Activated T-helper 1 cell treated with anti-CD3 and anti-CD28 coated beads, Interleukin-12 subunit alpha, Interleukin-12 subunit beta, Interleukin-2, Interleukin-4 antibody, amounts not matched to agents 30 ng/mL and 10 ng/mL and 1 ng/mL, durations not matched to agents 14 hours and 24 hours and 36 hours (primary cell): ENCODE measurements around the gene NTRK3. TPM values are rescaled to one million over a fixed set of nuclear protein-coding genes. Genes with fewer than 3 reads are reported as not detected.

Experiments used
- DNase-seq: peaks from one replicate; pipeline ENCODE4 v3.0.0; 2021; ENCODE audit warnings: low spot score
- H3K27ac Mint-ChIP-seq: one replicate; pipeline ENCODE4 v1.8.0; 2021; ENCODE audit warnings: mild to moderate bottlenecking, mixed read lengths
- H3K27me3 Mint-ChIP-seq: one replicate; pipeline ENCODE4 v1.8.0; 2022; ENCODE audit warnings: mild to moderate bottlenecking, moderate library complexity, mixed read lengths; ENCODE audit not compliant: insufficient read depth
- H3K36me3 Mint-ChIP-seq: one replicate; pipeline ENCODE4 v1.8.0; 2021; ENCODE audit warnings: low read depth, mixed read lengths
- H3K4me1 Mint-ChIP-seq: one replicate; pipeline ENCODE4 v1.8.0; 2021; ENCODE audit warnings: low read depth, mixed read lengths
- H3K4me3 Mint-ChIP-seq: one replicate; pipeline ENCODE4 v1.8.0; 2021; ENCODE audit warnings: mild to moderate bottlenecking, moderate library complexity, mixed read lengths
- H3K9me3 Mint-ChIP-seq: one replicate; pipeline ENCODE4 v1.8.0; 2021; ENCODE audit warnings: mixed read lengths
- intact Hi-C: fragments of 100-400 bp; cut with micrococcal nuclease; formaldehyde crosslinking; loops from one replicate; pipeline ENCODE4 v1.15.1; 2024
- total RNA-seq: library from RNA; stranded (reverse); gene quantifications from 2 replicates; pipeline ENCODE4 v1.2.3, GENCODE V29; 2022

Gene NTRK3
- total RNA-seq, 1 donor from 2014 or later: 0.29 TPM

DNA sequence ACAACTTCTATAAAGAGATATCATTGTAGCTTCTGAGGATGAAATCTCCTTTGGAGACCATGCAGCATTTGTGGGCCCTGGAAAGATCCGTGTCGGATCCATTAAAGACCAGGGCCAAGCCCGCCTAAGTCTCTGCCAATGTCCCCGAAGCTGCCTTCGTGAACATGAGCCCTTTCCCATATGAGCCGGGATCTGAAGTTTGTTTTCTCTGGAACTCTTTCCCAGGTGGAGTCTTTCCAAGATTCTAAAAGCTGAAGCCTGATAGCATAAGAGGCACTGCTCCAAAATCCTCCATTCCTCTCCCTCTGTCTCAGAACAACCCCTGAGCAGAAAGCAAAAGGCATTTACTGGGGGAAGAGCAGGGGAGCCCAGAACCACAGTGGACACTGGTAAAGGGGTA lies 274.6 kb downstream of the NTRK3 start:
- no peak overlapping the region for H3K4me3 Mint-ChIP-seq
- no peak for DNase-seq
- H3K27ac Mint-ChIP-seq: no peak overlapping the region
- H3K27me3 Mint-ChIP-seq: no peaks in the 10 kb centered on the region
- intact Hi-C loops: no loop called here
- no peaks in the 10 kb centered on the region for H3K36me3 Mint-ChIP-seq
- H3K4me1 Mint-ChIP-seq: no peaks in the 10 kb centered on the region
- H3K9me3 Mint-ChIP-seq: no peaks in the 10 kb centered on the region

DNA sequence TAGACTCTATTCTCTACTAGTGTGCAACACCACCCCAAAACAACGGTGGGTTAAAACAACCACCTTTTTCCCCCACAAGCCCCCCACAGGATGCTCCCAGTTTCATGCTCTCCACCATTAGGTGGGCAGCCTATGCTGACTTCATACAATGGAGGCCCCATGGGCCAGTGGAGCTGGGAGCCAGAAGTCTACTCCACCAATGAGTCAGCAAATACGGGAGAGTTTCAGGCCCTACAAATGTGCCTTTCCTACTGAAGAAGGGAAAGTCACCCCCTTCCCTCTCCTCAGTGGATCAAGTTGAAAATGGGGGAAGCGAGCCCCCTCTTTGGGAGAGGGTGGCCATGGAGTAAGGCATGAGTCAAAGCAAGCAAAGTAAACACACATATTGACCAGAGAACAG lies 278.6 kb downstream of the NTRK3 start:
- H3K4me1 Mint-ChIP-seq: no peaks in the 10 kb centered on the region
- intact Hi-C loops: no loop called here
- no peaks in the 10 kb centered on the region for H3K9me3 Mint-ChIP-seq
- H3K27me3 Mint-ChIP-seq: no peaks in the 10 kb centered on the region
- no peak for DNase-seq
- no peak overlapping the region for H3K4me3 Mint-ChIP-seq
- no peak overlapping the region for H3K27ac Mint-ChIP-seq
- H3K36me3 Mint-ChIP-seq: no peaks in the 10 kb centered on the region

DNA sequence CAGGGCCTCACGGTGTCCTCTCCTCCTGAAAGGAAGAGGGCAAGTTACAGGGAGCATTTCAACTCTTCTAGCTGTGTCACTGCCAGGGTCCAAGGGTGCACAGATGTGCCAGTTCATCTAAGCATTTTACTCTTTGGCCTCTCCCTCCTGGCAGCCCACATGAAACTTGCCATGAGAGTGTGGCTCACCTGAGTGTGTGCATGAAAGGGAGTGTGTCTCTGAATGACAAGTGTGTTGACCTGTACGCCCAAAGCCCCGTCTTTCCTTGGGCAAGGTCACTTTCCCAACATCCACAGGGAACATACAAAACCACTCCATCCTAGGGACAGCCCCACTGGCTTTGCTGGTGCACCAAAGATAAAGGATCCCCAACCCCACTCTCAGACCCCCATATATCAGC lies 280.0 kb downstream of the NTRK3 start:
- H3K36me3 Mint-ChIP-seq: no peaks in the 10 kb centered on the region

DNA sequence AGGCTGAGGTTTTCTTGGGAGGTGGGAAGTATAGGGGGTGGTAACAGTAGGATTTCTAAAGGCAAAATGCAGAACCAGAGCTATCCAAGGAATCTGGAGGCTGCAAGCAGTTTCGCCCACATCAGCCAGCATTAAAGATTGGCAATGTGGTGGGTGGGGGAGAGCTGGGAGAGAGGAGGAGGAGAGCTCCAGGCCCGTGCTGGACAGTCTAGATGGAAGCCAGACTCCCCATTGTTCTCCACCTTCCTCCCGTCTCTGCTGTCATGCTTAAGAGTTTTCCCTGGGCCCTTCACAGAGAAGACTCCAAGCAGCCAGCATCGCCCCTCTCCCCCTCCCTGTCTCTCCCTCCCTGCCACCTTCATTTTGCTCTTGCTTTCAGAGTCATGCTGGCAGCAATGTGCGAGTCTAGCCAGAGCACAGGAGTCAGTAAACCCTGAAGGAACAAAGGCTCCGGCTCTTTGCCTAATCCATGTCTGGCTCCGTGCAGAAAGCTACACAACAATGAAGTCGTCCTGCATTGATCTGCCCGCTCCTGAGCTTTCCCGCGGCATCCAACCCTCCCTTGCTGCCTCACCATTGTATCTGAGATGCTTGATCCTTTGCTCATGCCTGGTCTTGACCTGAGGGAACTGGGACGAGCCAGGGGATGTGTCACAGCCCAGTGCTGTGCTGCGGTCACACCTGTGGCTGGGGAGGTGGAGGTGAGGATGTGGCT lies 282.9 kb downstream of the NTRK3 start:
- DNase-seq: no peak
- Mint-ChIP-seq H3K27me3 (no peaks in the 10 kb centered on the region), H3K4me3 (no peak overlapping the region), H3K36me3 (no peaks in the 10 kb centered on the region), H3K27ac (no peak overlapping the region), H3K9me3 (no peaks in the 10 kb centered on the region), H3K4me1 (no peaks in the 10 kb centered on the region)
- intact Hi-C loops: no loop called here

More for the DNA sequence above, 280.0 kb downstream of the NTRK3 start:
- Mint-ChIP-seq H3K4me1 (no peaks in the 10 kb centered on the region), H3K9me3 (no peaks in the 10 kb centered on the region), H3K27me3 (no peaks in the 10 kb centered on the region), H3K27ac (no peak overlapping the region), H3K4me3 (no peak overlapping the region)
- no peak for DNase-seq
- intact Hi-C loops: no loop called here

DNA sequence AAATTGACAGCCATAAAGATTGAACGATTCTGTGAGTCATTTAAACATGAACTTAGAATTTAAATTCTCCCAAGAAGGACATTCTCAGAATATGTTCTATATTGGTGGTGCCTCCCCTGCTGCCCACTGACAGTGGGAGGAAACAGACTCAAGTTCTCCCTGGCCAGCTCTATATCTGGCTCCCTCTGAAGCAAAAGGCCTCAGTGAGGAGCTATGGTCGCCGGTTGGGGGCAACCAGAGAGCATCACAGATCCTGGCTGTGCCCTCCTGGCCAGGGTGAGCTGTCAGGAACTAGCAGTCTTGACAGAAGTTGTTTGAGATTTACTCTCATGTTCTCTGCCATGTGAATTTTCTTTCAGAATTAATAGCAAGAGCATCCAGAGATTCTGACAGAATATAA lies 285.5 kb downstream of the NTRK3 start:
- Mint-ChIP-seq H3K4me3 (no peak overlapping the region), H3K4me1 (no peaks in the 10 kb centered on the region), H3K36me3 (no peaks in the 10 kb centered on the region), H3K9me3 (no peaks in the 10 kb centered on the region), H3K27me3 (no peaks in the 10 kb centered on the region), H3K27ac (no peak overlapping the region)
- DNase-seq: no peak
- intact Hi-C loops: no loop called here

DNA sequence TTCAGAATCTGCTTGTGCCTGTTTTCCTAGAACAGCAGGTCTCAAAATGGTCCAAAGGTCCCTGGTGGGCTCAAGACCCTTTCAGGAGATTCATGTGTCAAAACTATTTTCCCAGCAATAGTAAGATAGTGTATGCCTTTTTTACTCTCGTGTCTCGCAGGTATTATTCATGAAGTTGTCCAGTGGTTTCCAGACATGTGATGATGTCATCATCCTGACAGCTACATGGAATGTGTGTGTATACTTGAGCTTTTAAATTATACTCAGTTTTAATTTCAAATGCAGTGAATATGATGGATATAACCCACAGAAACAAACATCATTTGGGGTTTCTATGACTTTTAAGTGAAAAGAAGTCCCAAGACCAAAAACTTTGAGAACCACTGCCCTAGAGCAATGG lies 288.6 kb downstream of the NTRK3 start:
- Mint-ChIP-seq H3K36me3 (no peaks in the 10 kb centered on the region), H3K27ac (no peak overlapping the region), H3K27me3 (no peaks in the 10 kb centered on the region), H3K4me3 (no peak overlapping the region), H3K9me3 (no peaks in the 10 kb centered on the region), H3K4me1 (no peaks in the 10 kb centered on the region)
- DNase-seq: no peak
- intact Hi-C loops: no loop called here

DNA sequence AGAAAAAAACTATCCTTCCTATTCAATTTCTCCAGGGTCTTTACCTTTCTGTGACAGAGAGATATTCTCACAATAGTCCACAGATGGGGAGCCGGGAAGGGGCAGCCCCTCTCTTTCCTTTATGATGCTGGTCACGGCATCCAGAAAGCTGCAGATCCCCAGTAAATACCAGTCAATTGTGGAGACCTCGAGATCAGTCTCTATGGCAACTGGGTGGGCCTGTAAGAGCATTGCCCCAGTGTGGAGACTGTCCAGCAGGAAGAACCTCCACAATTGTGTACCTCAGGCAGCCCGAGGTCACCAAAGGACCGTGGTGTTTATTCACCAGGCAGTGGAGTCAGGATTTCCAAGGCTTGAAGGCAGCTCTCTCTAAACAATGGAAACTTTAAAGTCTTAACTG lies 291.2 kb downstream of the NTRK3 start:
- H3K4me3 Mint-ChIP-seq: no peak overlapping the region
- peaks cover 2% of the 10 kb centered on the region for H3K27me3 Mint-ChIP-seq
- H3K4me1 Mint-ChIP-seq: no peaks in the 10 kb centered on the region
- no peaks in the 10 kb centered on the region for H3K36me3 Mint-ChIP-seq
- DNase-seq: no peak
- no peak overlapping the region for H3K27ac Mint-ChIP-seq
- intact Hi-C loops: no loop called here
- H3K9me3 Mint-ChIP-seq: no peaks in the 10 kb centered on the region

DNA sequence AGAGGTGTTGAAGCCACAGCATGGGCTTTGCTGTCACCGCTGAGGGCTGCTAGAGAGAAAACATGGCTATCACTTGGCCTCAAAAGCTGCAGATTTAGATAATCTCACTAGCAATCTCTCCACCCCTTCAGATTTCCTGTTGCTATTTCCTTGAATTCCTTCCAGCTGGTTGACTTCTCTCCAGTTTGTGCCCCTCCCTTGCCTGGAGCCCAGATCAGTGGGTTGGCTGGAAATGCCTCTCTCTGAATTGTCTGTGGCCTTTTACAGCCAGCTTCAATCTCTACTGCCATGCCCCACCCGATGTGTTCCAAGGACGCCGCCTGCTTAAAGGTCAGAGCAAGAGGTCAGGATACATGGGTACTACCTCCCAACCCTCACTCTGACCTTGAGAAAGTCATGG lies 294.1 kb downstream of the NTRK3 start:
- no peaks in the 10 kb centered on the region for H3K36me3 Mint-ChIP-seq
- no peak for DNase-seq
- intact Hi-C loops: no loop called here
- peaks cover 2% of the 10 kb centered on the region for H3K27me3 Mint-ChIP-seq
- no peaks in the 10 kb centered on the region for H3K4me1 Mint-ChIP-seq
- no peak overlapping the region for H3K4me3 Mint-ChIP-seq
- no peaks in the 10 kb centered on the region for H3K9me3 Mint-ChIP-seq
- H3K27ac Mint-ChIP-seq: no peak overlapping the region

DNA sequence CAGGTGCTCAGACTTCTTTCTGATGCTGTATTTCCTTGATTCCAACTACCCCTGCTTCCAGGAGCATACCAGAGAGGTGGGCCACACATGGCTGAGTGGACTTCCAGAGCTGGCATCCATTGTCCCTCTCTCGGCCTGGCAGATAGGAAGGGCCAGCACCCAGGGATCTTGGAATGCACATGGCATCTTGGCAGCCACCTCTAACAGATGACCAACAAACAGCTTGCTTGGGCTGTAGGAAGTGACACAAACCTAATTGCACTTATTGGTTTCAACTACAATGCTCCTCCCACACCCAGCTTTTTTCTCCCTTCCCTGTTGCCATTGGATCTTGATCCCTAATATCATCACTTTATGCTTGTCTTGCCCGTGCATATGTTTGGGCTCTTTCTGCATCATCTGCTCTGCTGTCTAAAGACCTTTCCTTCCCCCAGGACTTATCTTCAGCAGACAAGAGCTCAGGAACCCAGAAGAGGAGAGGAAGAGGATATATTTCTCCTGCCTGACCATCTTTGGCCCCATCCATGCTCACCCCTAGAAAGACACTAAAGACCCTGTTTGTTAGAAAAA lies 294.6 kb downstream of the NTRK3 start:
- Mint-ChIP-seq H3K4me1 (no peaks in the 10 kb centered on the region), H3K9me3 (no peaks in the 10 kb centered on the region), H3K27me3 (peaks cover 2% of the 10 kb centered on the region), H3K36me3 (no peaks in the 10 kb centered on the region), H3K4me3 (no peak overlapping the region), H3K27ac (no peak overlapping the region)
- DNase-seq: no peak
- intact Hi-C loops: no loop called here

DNA sequence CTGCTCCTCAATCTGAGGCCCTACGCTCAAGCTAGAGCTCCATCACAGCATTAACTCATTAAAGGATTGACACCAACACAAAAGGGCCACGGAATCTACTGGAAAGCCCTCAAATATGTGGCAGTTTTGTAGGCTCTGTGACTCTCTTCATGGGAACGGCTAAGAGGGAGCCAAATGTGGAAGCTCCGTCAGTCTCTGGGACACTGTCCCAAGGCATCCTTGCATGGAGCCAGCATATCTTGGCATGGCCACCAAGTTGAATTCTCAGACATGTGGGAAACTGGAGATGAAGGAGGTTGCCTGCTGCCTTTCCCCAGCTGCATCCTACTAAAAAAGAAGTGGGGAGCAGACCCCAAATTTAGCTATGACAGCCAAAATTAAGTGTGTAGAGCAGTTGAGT lies 296.9 kb downstream of the NTRK3 start:
- Mint-ChIP-seq H3K27ac (no peak overlapping the region), H3K9me3 (no peaks in the 10 kb centered on the region), H3K27me3 (peaks cover 3% of the 10 kb centered on the region), H3K36me3 (no peaks in the 10 kb centered on the region), H3K4me1 (no peaks in the 10 kb centered on the region), H3K4me3 (no peak overlapping the region)
- intact Hi-C loops: no loop called here
- DNase-seq: no peak

DNA sequence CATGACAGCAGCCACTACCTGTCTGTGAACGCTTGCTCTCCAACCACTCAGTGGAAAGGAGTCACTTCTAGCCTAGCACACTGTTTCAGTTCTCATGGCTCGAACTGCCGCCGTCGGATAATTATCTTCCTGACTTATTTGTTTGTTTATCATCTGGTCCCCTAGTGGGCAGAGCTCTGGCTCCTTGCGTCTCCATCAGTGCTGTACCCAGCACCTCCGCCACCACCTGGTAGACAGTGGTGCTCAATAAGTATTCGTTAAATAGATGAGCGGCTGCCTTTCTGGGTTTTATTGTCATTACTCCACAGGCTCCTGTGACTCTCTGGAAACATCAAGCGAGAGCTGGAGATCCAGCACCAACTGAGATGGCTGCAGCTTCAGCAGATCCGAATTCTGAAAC lies 297.5 kb downstream of the NTRK3 start:
- Mint-ChIP-seq H3K27me3 (peaks cover 3% of the 10 kb centered on the region), H3K27ac (no peak overlapping the region), H3K9me3 (no peaks in the 10 kb centered on the region), H3K4me3 (no peak overlapping the region), H3K36me3 (no peaks in the 10 kb centered on the region), H3K4me1 (no peaks in the 10 kb centered on the region)
- DNase-seq: no peak
- intact Hi-C loops: no loop called here

DNA sequence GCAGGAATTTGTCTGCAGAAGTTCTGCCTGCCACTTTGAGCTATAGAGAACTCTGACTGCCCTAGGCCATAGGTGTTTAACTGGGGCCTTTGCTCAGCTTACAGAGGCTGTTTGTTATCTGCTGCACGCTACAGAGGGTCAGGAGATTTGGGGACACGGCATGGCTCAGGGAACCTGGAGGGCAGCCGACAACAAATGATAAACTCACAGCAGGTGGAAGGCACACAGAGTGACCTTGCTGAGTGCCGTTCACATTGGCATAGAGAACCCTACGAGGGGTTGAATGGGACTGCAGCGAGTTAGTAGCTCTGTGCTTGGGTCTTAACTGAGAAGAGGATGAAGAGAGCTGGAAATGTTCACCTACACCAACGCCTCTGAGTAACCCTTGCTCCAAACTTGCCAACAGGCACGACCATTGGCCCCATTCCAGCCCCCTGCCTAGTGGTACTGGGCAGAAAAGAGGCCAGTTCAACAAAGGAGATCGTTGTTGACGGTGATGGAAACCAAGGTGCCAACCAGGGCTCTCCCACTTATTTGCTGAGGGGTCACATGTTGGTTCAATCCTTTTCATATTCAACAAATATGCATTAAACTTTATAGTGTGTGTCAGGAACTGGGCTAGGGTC lies 301.1 kb downstream of the NTRK3 start:
- Mint-ChIP-seq H3K9me3 (no peaks in the 10 kb centered on the region), H3K36me3 (no peaks in the 10 kb centered on the region), H3K4me1 (no peaks in the 10 kb centered on the region), H3K4me3 (no peak overlapping the region), H3K27ac (no peak overlapping the region), H3K27me3 (peaks cover 1% of the 10 kb centered on the region)
- no peak for DNase-seq
- intact Hi-C loops: no loop called here

DNA sequence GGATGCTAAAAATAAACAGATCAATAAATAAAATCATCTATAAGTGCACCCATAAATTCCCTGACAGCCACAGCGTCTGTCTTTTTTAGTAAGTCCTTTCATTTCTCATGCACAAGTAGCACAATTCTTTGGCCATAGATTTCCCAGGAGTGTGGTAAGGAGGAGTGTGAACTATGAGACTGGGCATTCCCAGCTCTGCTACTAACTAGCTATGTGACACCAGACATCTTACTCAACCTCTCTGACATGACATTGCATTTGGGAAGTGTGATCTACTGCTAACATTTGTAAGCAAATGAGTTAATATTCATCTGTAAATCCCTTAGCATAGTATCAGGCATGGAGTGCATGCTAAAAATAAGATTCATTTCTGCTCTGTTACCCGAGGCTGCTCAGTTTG lies 301.7 kb downstream of the NTRK3 start:
- Mint-ChIP-seq H3K9me3 (no peaks in the 10 kb centered on the region), H3K27ac (no peak overlapping the region), H3K36me3 (no peaks in the 10 kb centered on the region), H3K4me1 (no peaks in the 10 kb centered on the region), H3K27me3 (peaks cover 1% of the 10 kb centered on the region), H3K4me3 (no peak overlapping the region)
- DNase-seq: no peak
- intact Hi-C loops: no loop called here
